Esophagus muscularis mucosa (tissue), 4 donors: ENCODE measurements around the gene GANC. TPM values are rescaled to one million over a fixed set of nuclear protein-coding genes. Genes with fewer than 3 reads are reported as not detected.

Experiments used
- DNase-seq: peaks from one replicate; pipeline ENCODE4 v3.0.0-alpha.2; 2017; ENCODE audit errors: extremely low spot score
- H3K27ac ChIP-seq, 4 donors: fragments of 200-600 bp; sonication (generic); replicated peaks in 1 of 4; 1 replicate in 3 of 4; 2 replicates in 1 of 4; pipeline ENCODE4 v1.5.1; 2016 to 2019; ENCODE audit warnings: mild to moderate bottlenecking in 1 of 4
- H3K27me3 ChIP-seq, 4 donors: fragments of 200-600 bp; sonication (generic); one replicate each; pipeline versions ENCODE4 v1.5.1 to v1.6.0; 2016 to 2019
- H3K36me3 ChIP-seq, 4 donors: fragments of 200-600 bp; sonication (generic); one replicate each; pipeline ENCODE4 v1.5.1; 2016 to 2019
- H3K4me1 ChIP-seq, 4 donors: fragments of 200-600 bp; sonication (generic); one replicate each; pipeline ENCODE4 v1.5.1; 2016 to 2019
- H3K4me3 ChIP-seq, 4 donors: fragments of 200-600 bp; sonication (generic); 1 replicate in 2 of 4; 2 replicates in 2 of 4; pipeline ENCODE4 v1.5.1; 2016 to 2019; ENCODE audit warnings: mild to moderate bottlenecking in 4 of 4, moderate library complexity in 1 of 4
- H3K9me3 ChIP-seq, 4 donors: fragments of 200-600 bp; sonication (generic); 1 replicate in 3 of 4; 2 replicates in 1 of 4; pipeline ENCODE4 v1.5.1; 2016 to 2019
- CTCF ChIP-seq, 3 experiments: fragments of 200-600 bp in 2 of 3; fragments of 450-650 bp in 1 of 3; sonication (generic) in 2 of 3; IDR thresholded peaks; one replicate each; pipeline ENCODE4 v1.5.1; 2017 to 2019; ENCODE audit warnings: antibody characterized with exemption in 3 of 3, mild to moderate bottlenecking in 2 of 3, moderate library complexity in 1 of 3
- EP300 ChIP-seq: sonication (generic); formaldehyde crosslinking; IDR thresholded peaks from one replicate; pipeline ENCODE4 v1.6.1; 2017; ENCODE audit warnings: antibody characterized with exemption
- POLR2A ChIP-seq: fragments of 450-650 bp; IDR thresholded peaks from one replicate; pipeline ENCODE4 v1.6.1; 2017; ENCODE audit warnings: antibody characterized with exemption, moderate library complexity, mild to moderate bottlenecking, low read depth
- POLR2AphosphoS5 ChIP-seq, 2 donors: sonication (generic); formaldehyde crosslinking; IDR thresholded peaks; one replicate each; pipeline ENCODE4 v1.6.1; 2017; ENCODE audit warnings: antibody characterized with exemption in 2 of 2
- WGBS: methylation state at CpG from one replicate; pipeline ENCODE4 v1.1.5; 2018; 5-methylcytosine and 5-hydroxymethylcytosine counted together
- intact Hi-C: fragments of 100-400 bp; cut with DNase I; formaldehyde crosslinking; loops from one replicate; pipeline ENCODE4 v1.15.1; 2023
- total RNA-seq, 4 donors: library from RNA; depleted of rRNA; stranded (reverse); fragments of >200 nt; gene quantifications; one replicate each; pipeline versions ENCODE4 v1.1.0 to v1.2.1, GENCODE V29; 2016

Gene GANC
- total RNA-seq, 4 donors from 2014 or later, result 12.2 to 22.7 (median 17.7) TPM

- no peaks in the 10 kb centered on the region for H3K9me3 ChIP-seq
- WGBS, result 60% methylated on average over 3 of the region's 3 CpGs
- H3K4me3 ChIP-seq, result no peak overlapping the region
- peaks cover 15 to 64% (median 55%) of the 10 kb centered on the region in 4 donors for H3K36me3 ChIP-seq
- no peaks in the 10 kb centered on the region for H3K27me3 ChIP-seq
- no peak for DNase-seq
- H3K27ac ChIP-seq, result no peak overlapping the region
- TF ChIP-seq POLR2A (no peak), CTCF (IDR thresholded peaks at IDR 0.05) (no peak), POLR2AphosphoS5 (IDR thresholded peaks at IDR 0.05) (no peak)
- H3K4me1 ChIP-seq, result peaks cover 17 to 24% (median 20%) of the 10 kb centered on the region in 4 donors
- intact Hi-C loops, result loop anchor here (10.0 kb wide), 1 partner anchor 196 kb away; no protein-coding TSS in a partner anchor
Observed at GRCh38 chr15:42279234-42279723, 6.3 kb downstream of the GANC start.

- no peak for DNase-seq
- peaks cover 15 to 85% (median 59%) of the 10 kb centered on the region in 4 donors for H3K36me3 ChIP-seq
Observed at GRCh38 chr15:42282344-42282743, 9.3 kb downstream of the GANC start.

GRCh38 chr15:42282926-42283325 is 9.9 kb downstream of the GANC start:
- Histone ChIP-seq H3K9me3 (no peaks in the 10 kb centered on the region), H3K4me3 (no peak overlapping the region), H3K27me3 (no peaks in the 10 kb centered on the region), H3K36me3 (peaks cover 15 to 87% (median 61%) of the 10 kb centered on the region in 4 donors), H3K4me1 (no peaks in the 10 kb centered on the region), H3K27ac (no peak overlapping the region)
- intact Hi-C loops, result no loop called here
- no peak for DNase-seq
- TF ChIP-seq CTCF (IDR thresholded peaks at IDR 0.05) (no peak), POLR2AphosphoS5 (IDR thresholded peaks at IDR 0.05) (no peak), EP300 (no peak), POLR2A (no peak)
- 69% methylated on average over 5 of the region's 5 CpGs for WGBS

More at GRCh38 chr15:42282344-42282743, 9.3 kb downstream of the GANC start:
- H3K4me3 ChIP-seq, result no peak overlapping the region
- H3K27ac ChIP-seq, result no peak overlapping the region
- H3K9me3 ChIP-seq, result no peaks in the 10 kb centered on the region
- H3K4me1 ChIP-seq, result no peaks in the 10 kb centered on the region
- H3K27me3 ChIP-seq, result no peaks in the 10 kb centered on the region
- TF ChIP-seq POLR2AphosphoS5 (IDR thresholded peaks at IDR 0.05) (no peak), POLR2A (no peak), CTCF (IDR thresholded peaks at IDR 0.05) (no peak), EP300 (no peak)
- intact Hi-C loops, result no loop called here

- Histone ChIP-seq H3K27ac (no peak overlapping the region), H3K4me1 (no peaks in the 10 kb centered on the region), H3K27me3 (no peaks in the 10 kb centered on the region), H3K9me3 (no peaks in the 10 kb centered on the region), H3K4me3 (no peak overlapping the region), H3K36me3 (peaks cover 20 to 88% (median 60%) of the 10 kb centered on the region in 4 donors)
- WGBS, result 96% methylated on average over 3 of the region's 3 CpGs
- intact Hi-C loops, result no loop called here
- no peak for TF ChIP-seq CTCF (IDR thresholded peaks at IDR 0.05)
- no peak for TF ChIP-seq EP300
- no peak for TF ChIP-seq POLR2AphosphoS5 (IDR thresholded peaks at IDR 0.05)
- no peak for TF ChIP-seq POLR2A
- no peak for DNase-seq
Observed at GRCh38 chr15:42283671-42284070, 10.7 kb downstream of the GANC start.

- intact Hi-C loops, result no loop called here
- DNase-seq, result no peak
- Histone ChIP-seq H3K4me3 (no peak overlapping the region), H3K27me3 (no peaks in the 10 kb centered on the region), H3K27ac (no peak overlapping the region), H3K36me3 (peaks cover 20 to 88% (median 60%) of the 10 kb centered on the region in 4 donors), H3K9me3 (no peaks in the 10 kb centered on the region), H3K4me1 (no peaks in the 10 kb centered on the region)
- no peak for TF ChIP-seq POLR2AphosphoS5 (IDR thresholded peaks at IDR 0.05)
- no peak for TF ChIP-seq EP300
- TF ChIP-seq POLR2A, result no peak
- no peak for TF ChIP-seq CTCF (IDR thresholded peaks at IDR 0.05)
Observed at GRCh38 chr15:42284551-42284950, 11.6 kb downstream of the GANC start.
